ENCODE measurements around the gene MGAT4B. TPM values are rescaled to one million over a fixed set of nuclear protein-coding genes. Genes with fewer than 3 reads are reported as not detected.

MGAT4B gene
- total RNA-seq, 1 experiment from 2014 or later, result 151 TPM

- Mint-ChIP-seq H3K4me3 (no peak overlapping the region), H3K27me3 (ENCODE audit: low read depth) (no peaks in the 10 kb centered on the region), H3K9me3 (no peaks in the 10 kb centered on the region), H3K27ac (no peak overlapping the region), H3K4me1 (no peaks in the 10 kb centered on the region), H3K36me3 (peaks cover 60% of the 10 kb centered on the region)
- POLR2A ChIA-PET, result no interaction called here
- DNase-seq (ENCODE audit: low spot score), result no peak
- TF ChIP-seq ATF3 (CRISPR knock-in tag; conservative IDR thresholded peaks at IDR 0.05), result no peak
- no peak for TF ChIP-seq AR (CRISPR knock-in tag; IDR thresholded peaks at IDR 0.05)
- no peak for TF ChIP-seq TEAD1 (CRISPR knock-in tag; IDR thresholded peaks at IDR 0.05)
- TF ChIP-seq GABPB1 (CRISPR knock-in tag; IDR thresholded peaks at IDR 0.05), result no peak
- TF ChIP-seq E2F4 (CRISPR knock-in tag; IDR thresholded peaks at IDR 0.05; ENCODE audit: borderline replicate concordance, low read depth), result no peak
- TF ChIP-seq ZBTB21 (CRISPR knock-in tag; IDR thresholded peaks at IDR 0.05; ENCODE audit: borderline replicate concordance), result no peak
- TF ChIP-seq IRF1 (CRISPR knock-in tag; IDR thresholded peaks at IDR 0.05), result no peak
- no peak for TF ChIP-seq E2F1 (CRISPR knock-in tag; IDR thresholded peaks at IDR 0.05)
- TF ChIP-seq ZNF396 (CRISPR knock-in tag; IDR thresholded peaks at IDR 0.05; ENCODE audit: borderline replicate concordance), result no peak
- TF ChIP-seq ZNF263 (CRISPR knock-in tag; IDR thresholded peaks at IDR 0.05; ENCODE audit: low read depth), result no peak
- no peak for TF ChIP-seq ATF2 (CRISPR knock-in tag; IDR thresholded peaks at IDR 0.05; ENCODE audit: borderline replicate concordance, low read depth)
- TF ChIP-seq ARID4B (CRISPR knock-in tag; IDR thresholded peaks at IDR 0.05; ENCODE audit: borderline replicate concordance), result no peak
- TF ChIP-seq E2F5 (CRISPR knock-in tag; IDR thresholded peaks at IDR 0.05), result no peak
- no peak for TF ChIP-seq ERG (CRISPR knock-in tag; IDR thresholded peaks at IDR 0.05)
- CTCF ChIA-PET, result interaction anchor here (1.0 kb wide), 1 partner anchor 11 kb away, joined by 3 read pairs; no protein-coding TSS in a partner anchor
- no peak for ATAC-seq
These were observed 32.2 kb downstream of the MGAT4B start for GRCh38 chr5:179774442-179774841.

All from WTC11 (cell line).